GM21737 (cell line): ENCODE results near the gene CALML4.
"Not testable (repeated sequence)": the region's sequence is repeated elsewhere in the genome, so short reads cannot be mapped to it uniquely, and the experiment has no call there.

ENCODE experiments used
- ATAC-seq: cut with Tn5 transposase; IDR thresholded peaks from one replicate; pipeline ENCODE4 v1.9.1; 2021; ENCODE audit warnings: mild to moderate bottlenecking, moderate library complexity; ENCODE audit not compliant: unreplicated experiment

Gene CALML4

GRCh38 chr15:68209272-68209671, 4.1 kb upstream of the CALML4 start:
- ATAC-seq, result no peak

- ATAC-seq, result no peak
Observed at GRCh38 chr15:68208636-68209240, 3.6 kb upstream of the CALML4 start.

- ATAC-seq, result no peak
Observed at GRCh38 chr15:68208136-68208535, 3.0 kb upstream of the CALML4 start.

- ATAC-seq, result no peak
Observed at GRCh38 chr15:68207176-68207935, 2.2 kb upstream of the CALML4 start.

GRCh38 chr15:68206711-68207151, 1.6 kb upstream of the CALML4 start:
- ATAC-seq, result no peak

GRCh38 chr15:68205954-68206539, 915 bp upstream of the CALML4 start:
- no peak for ATAC-seq

GRCh38 chr15:68205558-68205944, 419 bp upstream of the CALML4 start:
- no peak for ATAC-seq

GRCh38 chr15:68204361-68204760, 771 bp downstream of the CALML4 start:
- ATAC-seq, result no peak

- ATAC-seq, result no peak
Observed at GRCh38 chr15:68203956-68204355, 1.2 kb downstream of the CALML4 start.

GRCh38 chr15:68203486-68203885, 1.6 kb downstream of the CALML4 start:
- no peak for ATAC-seq

- not testable (repeated sequence) for ATAC-seq
Observed at GRCh38 chr15:68202994-68203393, 2.1 kb downstream of the CALML4 start.

GRCh38 chr15:68201879-68202261, 3.3 kb downstream of the CALML4 start:
- ATAC-seq, result no peak

- ATAC-seq, result no peak
Observed at GRCh38 chr15:68201153-68201878, 3.8 kb downstream of the CALML4 start.

- no peak for ATAC-seq
Observed at GRCh38 chr15:68200016-68200861, 4.9 kb downstream of the CALML4 start.

GRCh38 chr15:68199340-68199739, 5.8 kb downstream of the CALML4 start:
- ATAC-seq, result no peak

- ATAC-seq, result no peak
Observed at GRCh38 chr15:68197661-68198437, 7.3 kb downstream of the CALML4 start.

GRCh38 chr15:68197170-68197492, 8.0 kb downstream of the CALML4 start:
- ATAC-seq, result no peak

GRCh38 chr15:68196445-68197169, 8.5 kb downstream of the CALML4 start:
- ATAC-seq, result no peak

- no peak for ATAC-seq
Observed at GRCh38 chr15:68195336-68196112, 9.6 kb downstream of the CALML4 start.
